Hepatocyte (in vitro differentiated cells): Measurements from ENCODE around the gene FFAR2. TPM values are rescaled to one million over a fixed set of nuclear protein-coding genes. Genes with fewer than 3 reads are reported as not detected.
"Not testable (repeated sequence)": the region's sequence is repeated elsewhere in the genome, so short reads cannot be mapped to it uniquely, and the experiment has no call there.

Source experiments
- DNase-seq: peaks from one replicate; pipeline ENCODE4 v3.0.0-alpha.2; 2016; ENCODE audit warnings: low spot score
- H2AFZ ChIP-seq: fragments of 200-600 bp; sonication (generic); 2 replicates; pipeline ENCODE4 v1.6.0; 2016; ENCODE audit warnings: antibody characterized with exemption, mild to moderate bottlenecking
- H3K27ac ChIP-seq: fragments of 200-600 bp; sonication (generic); 2 replicates; pipeline ENCODE4 v1.5.1; 2016; ENCODE audit warnings: mild to moderate bottlenecking
- H3K27me3 ChIP-seq: fragments of 200-600 bp; sonication (generic); 2 replicates; pipeline ENCODE4 v1.6.1; 2016
- H3K36me3 ChIP-seq: fragments of 200-600 bp; sonication (generic); replicated peaks from 2 replicates; pipeline ENCODE4 v1.5.1; 2016; ENCODE audit warnings: low read depth; ENCODE audit not compliant: insufficient read depth
- H3K4me1 ChIP-seq: fragments of 200-600 bp; sonication (generic); 2 replicates; pipeline ENCODE4 v1.5.1; 2016; ENCODE audit warnings: mild to moderate bottlenecking, moderate library complexity; ENCODE audit not compliant: insufficient read depth
- H3K4me2 ChIP-seq: fragments of 200-600 bp; sonication (generic); 2 replicates; pipeline ENCODE4 v1.6.0; 2016
- H3K4me3 ChIP-seq: fragments of 200-600 bp; sonication (generic); 2 replicates; pipeline ENCODE4 v1.5.1; 2016; ENCODE audit warnings: mild to moderate bottlenecking
- H3K79me2 ChIP-seq: fragments of 200-600 bp; sonication (generic); 2 replicates; pipeline ENCODE4 v1.6.0; 2017; ENCODE audit warnings: mild to moderate bottlenecking
- H3K9me2 ChIP-seq: fragments of 200-600 bp; sonication (generic); replicated peaks from 2 replicates; pipeline ENCODE4 v1.6.0; 2017; ENCODE audit warnings: mild to moderate bottlenecking; ENCODE audit not compliant: insufficient read depth
- H3K9me3 ChIP-seq: fragments of 200-600 bp; sonication (generic); 2 replicates; pipeline ENCODE4 v1.5.1; 2016; ENCODE audit warnings: low read depth, mild to moderate bottlenecking
- H4K20me1 ChIP-seq: fragments of 200-600 bp; sonication (generic); 2 replicates; pipeline ENCODE4 v1.6.0; 2016; ENCODE audit warnings: mild to moderate bottlenecking; ENCODE audit not compliant: insufficient read depth, poor library complexity, severe bottlenecking
- EZH2 ChIP-seq: fragments of 200-600 bp; sonication (generic); IDR thresholded peaks from 2 replicates; pipeline ENCODE4 v1.6.1; 2016; ENCODE audit warnings: antibody characterized with exemption, mild to moderate bottlenecking, borderline replicate concordance
- EZH2phosphoT487 ChIP-seq: fragments of 200-600 bp; sonication (generic); IDR thresholded peaks from one replicate; pipeline ENCODE4 v1.6.1; 2018; ENCODE audit warnings: antibody characterized with exemption, mild to moderate bottlenecking, low read depth, moderate library complexity; ENCODE audit not compliant: unreplicated experiment, severe bottlenecking
- WGBS: methylation state at CpG from one replicate; pipeline ENCODE4 v1.1.6; 2016; ENCODE audit warnings: low lambda C conversion rate; ENCODE audit errors: missing lambda C conversion rate; 5-methylcytosine and 5-hydroxymethylcytosine counted together
- polyA plus RNA-seq: library from polyadenylated mRNA; unstranded; fragments of >200 nt; fragmentation: Nextera tagmentation; extraction: Ambion mirVana; gene quantifications from 2 replicates; pipeline ENCODE4 v1.2.1, GENCODE V29; 2016
- total RNA-seq: library from RNA; depleted of rRNA; stranded (reverse); fragments of >200 nt; gene quantifications from 2 replicates; pipeline ENCODE4 v1.2.3, GENCODE V29; 2014
- TF ChIP-seq, protein P1 (sequence below): fragments of 200-600 bp; sonication (generic); IDR thresholded peaks from 2 replicates; pipeline ENCODE4 v1.5.1; 2016; ENCODE audit warnings: antibody characterized with exemption, mild to moderate bottlenecking; ENCODE audit not compliant: poor library complexity

Gene FFAR2
- total and polyA plus RNA-seq, 2 experiments from 2014 or later: 0.20 TPM; not detected in 1

DNA sequence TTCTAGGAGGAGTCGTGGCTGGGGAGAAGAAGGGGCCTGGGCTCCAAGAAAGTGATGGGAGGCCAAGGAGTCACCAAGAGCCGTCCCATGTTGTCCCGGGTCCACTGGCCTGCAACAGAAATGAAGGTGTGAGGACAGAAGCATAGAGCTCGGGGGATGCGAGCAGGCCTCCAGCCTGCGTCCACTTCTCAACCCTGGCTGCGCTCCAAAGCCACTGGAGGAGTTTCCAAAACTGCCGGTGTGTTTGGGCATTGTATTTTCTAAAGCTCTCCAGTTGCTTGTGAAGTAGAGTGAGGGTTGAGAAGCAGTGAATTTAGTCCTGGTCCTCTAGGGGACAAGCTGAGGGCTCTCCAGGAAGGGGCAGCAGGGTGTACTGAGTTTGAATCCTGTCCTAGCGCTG is 13.0 kb downstream of the FFAR2 start:
- H3K4me3 ChIP-seq: no peak overlapping the region
- H3K4me1 ChIP-seq: peaks cover 14% of the 10 kb centered on the region
- 91% methylated on average over 9 of the region's 9 CpGs for WGBS
- H3K27ac ChIP-seq: no peak overlapping the region
- no peaks in the 10 kb centered on the region for H3K79me2 ChIP-seq
- H3K27me3 ChIP-seq: no peaks in the 10 kb centered on the region
- no peaks in the 10 kb centered on the region for H4K20me1 ChIP-seq
- TF ChIP-seq EZH2phosphoT487: no peak
- TF ChIP-seq EZH2: no peak
- TF ChIP-seq, protein P1, sequence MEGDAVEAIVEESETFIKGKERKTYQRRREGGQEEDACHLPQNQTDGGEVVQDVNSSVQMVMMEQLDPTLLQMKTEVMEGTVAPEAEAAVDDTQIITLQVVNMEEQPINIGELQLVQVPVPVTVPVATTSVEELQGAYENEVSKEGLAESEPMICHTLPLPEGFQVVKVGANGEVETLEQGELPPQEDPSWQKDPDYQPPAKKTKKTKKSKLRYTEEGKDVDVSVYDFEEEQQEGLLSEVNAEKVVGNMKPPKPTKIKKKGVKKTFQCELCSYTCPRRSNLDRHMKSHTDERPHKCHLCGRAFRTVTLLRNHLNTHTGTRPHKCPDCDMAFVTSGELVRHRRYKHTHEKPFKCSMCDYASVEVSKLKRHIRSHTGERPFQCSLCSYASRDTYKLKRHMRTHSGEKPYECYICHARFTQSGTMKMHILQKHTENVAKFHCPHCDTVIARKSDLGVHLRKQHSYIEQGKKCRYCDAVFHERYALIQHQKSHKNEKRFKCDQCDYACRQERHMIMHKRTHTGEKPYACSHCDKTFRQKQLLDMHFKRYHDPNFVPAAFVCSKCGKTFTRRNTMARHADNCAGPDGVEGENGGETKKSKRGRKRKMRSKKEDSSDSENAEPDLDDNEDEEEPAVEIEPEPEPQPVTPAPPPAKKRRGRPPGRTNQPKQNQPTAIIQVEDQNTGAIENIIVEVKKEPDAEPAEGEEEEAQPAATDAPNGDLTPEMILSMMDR: no peak
- H3K4me2 ChIP-seq: no peak overlapping the region
- no peak for DNase-seq
- H3K9me3 ChIP-seq: no peaks in the 10 kb centered on the region
- no peaks in the 10 kb centered on the region for H3K9me2 ChIP-seq
- H2AFZ ChIP-seq: no peak overlapping the region
- H3K36me3 ChIP-seq: no peaks in the 10 kb centered on the region

DNA sequence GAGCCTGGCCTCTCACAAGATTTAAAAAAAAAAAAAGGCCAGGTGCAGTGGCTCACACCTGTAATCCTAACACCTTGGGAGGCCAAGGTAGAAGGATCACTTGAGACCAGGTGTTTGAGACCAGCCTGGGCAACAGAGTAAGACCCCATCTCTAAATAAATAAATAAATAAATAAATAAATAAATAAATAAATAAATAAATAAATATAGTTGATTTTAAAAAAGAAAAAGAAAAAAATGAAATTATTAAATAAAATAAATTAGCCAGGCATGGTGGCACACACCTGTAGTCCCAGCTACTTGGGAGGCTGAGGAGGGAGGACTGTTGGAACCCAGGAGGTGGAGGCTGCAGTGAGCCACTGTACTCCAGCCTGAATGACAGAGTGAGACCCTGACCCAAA is 13.7 kb downstream of the FFAR2 start:
- H3K27me3 ChIP-seq, H3K27ac ChIP-seq, H3K4me2 ChIP-seq, DNase-seq, H3K36me3 ChIP-seq, H2AFZ ChIP-seq, H3K9me3 ChIP-seq, H4K20me1 ChIP-seq, H3K79me2 ChIP-seq, H3K9me2 ChIP-seq, H3K4me3 ChIP-seq: not testable (repeated sequence)
- H3K4me1 ChIP-seq: peaks cover 14% of the 10 kb centered on the region

DNA sequence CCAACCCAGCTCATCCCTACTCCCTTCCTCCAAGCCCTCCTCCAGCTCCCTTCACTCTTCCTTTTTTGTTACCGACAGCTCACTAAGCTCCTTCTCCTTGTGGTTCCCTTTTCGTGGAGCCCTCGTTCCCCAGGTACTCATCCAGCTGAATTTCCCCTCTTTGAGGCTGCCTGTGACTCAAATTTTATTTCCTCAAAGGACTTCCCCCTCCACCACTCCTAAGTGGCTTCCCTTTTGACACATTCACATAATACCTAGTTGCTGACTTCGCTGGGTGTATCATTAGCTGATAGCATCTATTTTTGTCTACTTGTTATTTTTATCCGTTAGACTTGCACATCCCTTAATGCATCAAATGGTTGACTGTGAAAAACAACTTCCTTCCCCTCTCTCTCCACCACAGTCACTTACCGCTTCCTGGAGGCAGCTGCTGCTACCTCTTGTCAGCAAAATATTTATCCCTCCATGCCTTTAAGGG is 14.5 kb downstream of the FFAR2 start:
- Histone ChIP-seq H3K4me3 (no peak overlapping the region), H3K36me3 (no peaks in the 10 kb centered on the region), H3K27ac (no peak overlapping the region), H3K79me2 (no peaks in the 10 kb centered on the region), H3K4me1 (peaks cover 14% of the 10 kb centered on the region), H3K9me3 (no peaks in the 10 kb centered on the region), H3K9me2 (no peaks in the 10 kb centered on the region), H4K20me1 (no peaks in the 10 kb centered on the region), H3K4me2 (no peak overlapping the region), H3K27me3 (no peaks in the 10 kb centered on the region), H2AFZ (no peak overlapping the region)
- no peak for DNase-seq
- TF ChIP-seq EZH2 (no peak), EZH2phosphoT487 (no peak)
- TF ChIP-seq, protein P1: no peak
- 67% methylated on average over 6 of the region's 6 CpGs for WGBS

DNA sequence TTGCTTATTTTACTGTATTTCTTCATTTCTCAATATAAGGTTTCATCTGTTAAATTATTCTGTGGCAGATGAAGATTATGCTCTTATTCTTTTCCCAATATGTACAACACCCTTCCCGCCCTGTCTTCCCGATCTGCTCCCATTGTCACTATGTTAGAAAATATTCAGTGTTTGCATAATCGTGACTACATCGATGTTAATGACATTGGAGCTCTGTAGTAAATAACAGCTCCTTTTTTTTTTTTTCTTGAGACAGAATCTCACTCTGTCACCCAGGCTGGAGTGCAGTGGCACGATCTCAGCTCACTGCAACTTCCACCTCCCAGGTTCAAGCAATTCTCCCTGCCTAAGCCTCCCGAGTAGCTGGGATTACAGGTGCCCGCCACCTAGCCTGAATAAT is 14.9 kb downstream of the FFAR2 start:
- 92% methylated on average over 7 of the region's 7 CpGs for WGBS
- not testable (repeated sequence) for H3K27ac ChIP-seq

DNA sequence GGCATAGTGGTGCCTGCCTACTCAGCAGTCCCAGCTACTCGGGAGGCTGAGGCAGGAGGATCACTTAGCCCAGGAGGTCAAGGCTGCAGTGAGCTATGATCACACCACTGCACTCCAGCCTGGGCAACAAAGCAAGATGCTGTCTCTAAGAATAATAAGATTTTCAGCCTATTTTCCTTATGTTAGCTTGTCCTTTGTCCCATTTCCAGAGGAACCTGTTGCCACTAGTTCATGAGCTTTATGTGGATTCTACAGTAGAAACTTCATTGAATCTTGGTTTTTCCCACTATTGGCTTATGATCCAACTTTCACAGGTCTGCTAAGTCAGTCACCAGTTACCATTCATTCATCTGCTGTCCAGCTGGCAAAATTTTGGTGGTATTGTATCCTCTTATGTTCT is 18.2 kb downstream of the FFAR2 start:
- TF ChIP-seq EZH2phosphoT487 (no peak), EZH2 (no peak)
- TF ChIP-seq, protein P1: no peak
- Histone ChIP-seq H3K4me3 (no peak overlapping the region), H3K9me3 (no peaks in the 10 kb centered on the region), H3K27me3 (no peaks in the 10 kb centered on the region), H3K36me3 (no peaks in the 10 kb centered on the region), H3K9me2 (no peaks in the 10 kb centered on the region), H3K27ac (no peak overlapping the region), H3K79me2 (no peaks in the 10 kb centered on the region), H2AFZ (no peak overlapping the region), H3K4me2 (no peak overlapping the region), H3K4me1 (no peaks in the 10 kb centered on the region), H4K20me1 (no peaks in the 10 kb centered on the region)
- WGBS: 88% methylated on average over 1 of the region's 1 CpG
- DNase-seq: no peak

More for the DNA sequence above, 14.9 kb downstream of the FFAR2 start:
- not testable (repeated sequence) for H3K4me3 ChIP-seq, H3K4me2 ChIP-seq, H3K27me3 ChIP-seq, H2AFZ ChIP-seq, H3K9me2 ChIP-seq, H3K36me3 ChIP-seq, H3K79me2 ChIP-seq, H3K9me3 ChIP-seq, DNase-seq, H4K20me1 ChIP-seq
- peaks cover 14% of the 10 kb centered on the region for H3K4me1 ChIP-seq
